ENCODE measurements around the gene PCDHGA2.
"Not testable (repeated sequence)": the region's sequence is repeated elsewhere in the genome, so short reads cannot be mapped to it uniquely, and the experiment has no call there.

PCDHGA2 gene

DNA sequence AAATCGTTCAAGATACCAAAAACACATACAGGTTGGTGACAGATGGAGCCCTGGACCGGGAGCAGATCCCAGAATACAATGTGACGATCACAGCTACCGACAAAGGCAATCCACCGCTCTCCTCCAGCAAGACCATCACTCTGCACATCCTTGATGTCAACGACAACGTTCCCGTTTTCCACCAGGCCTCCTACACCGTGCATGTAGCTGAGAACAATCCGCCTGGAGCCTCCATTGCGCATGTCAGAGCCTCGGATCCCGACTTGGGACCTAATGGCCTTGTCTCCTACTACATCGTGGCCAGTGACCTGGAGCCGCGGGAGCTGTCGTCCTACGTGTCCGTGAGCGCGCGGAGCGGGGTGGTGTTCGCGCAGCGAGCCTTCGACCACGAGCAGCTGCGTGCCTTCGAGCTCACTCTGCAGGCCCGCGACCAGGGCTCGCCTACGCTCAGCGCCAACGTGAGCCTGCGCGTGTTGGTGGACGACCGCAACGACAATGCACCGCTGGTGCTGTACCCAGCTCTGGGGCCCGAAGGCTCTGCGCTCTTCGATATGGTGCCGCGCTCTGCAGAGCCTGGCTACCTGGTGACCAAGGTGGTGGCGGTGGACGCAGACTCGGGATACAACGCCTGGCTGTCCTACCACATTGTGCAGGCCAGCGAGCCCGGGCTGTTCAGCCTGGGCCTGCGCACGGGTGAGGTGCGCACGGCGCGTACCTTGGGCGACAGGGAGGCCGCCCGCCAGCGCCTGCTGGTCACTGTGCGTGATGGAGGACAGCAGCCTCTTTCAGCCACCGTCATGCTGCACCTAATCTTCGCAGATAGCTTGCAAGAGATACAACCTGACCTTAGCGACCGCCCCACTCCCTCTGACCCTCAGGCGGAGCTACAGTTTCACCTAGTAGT lies 33.3 kb downstream of the PCDHGA2 start:
- Histone ChIP-seq H3K9ac (ENCODE audit: low read depth, low read length) (no peak overlapping the region), H3K4me1 (ENCODE audit: control insufficient read depth, insufficient read depth, low read length) (no peaks in the 10 kb centered on the region), H3K9me3 (ENCODE audit: control insufficient read depth, insufficient read depth, low read length) (no peaks in the 10 kb centered on the region), H3K4me3 (ENCODE audit: low read depth, low read length) (no peak overlapping the region), H3K27me3 (ENCODE audit: control insufficient read depth, insufficient read depth, low read length) (no peaks in the 10 kb centered on the region), H3K36me3 (ENCODE audit: control insufficient read depth, insufficient read depth, low read length) (peaks cover 3% of the 10 kb centered on the region)

DNA sequence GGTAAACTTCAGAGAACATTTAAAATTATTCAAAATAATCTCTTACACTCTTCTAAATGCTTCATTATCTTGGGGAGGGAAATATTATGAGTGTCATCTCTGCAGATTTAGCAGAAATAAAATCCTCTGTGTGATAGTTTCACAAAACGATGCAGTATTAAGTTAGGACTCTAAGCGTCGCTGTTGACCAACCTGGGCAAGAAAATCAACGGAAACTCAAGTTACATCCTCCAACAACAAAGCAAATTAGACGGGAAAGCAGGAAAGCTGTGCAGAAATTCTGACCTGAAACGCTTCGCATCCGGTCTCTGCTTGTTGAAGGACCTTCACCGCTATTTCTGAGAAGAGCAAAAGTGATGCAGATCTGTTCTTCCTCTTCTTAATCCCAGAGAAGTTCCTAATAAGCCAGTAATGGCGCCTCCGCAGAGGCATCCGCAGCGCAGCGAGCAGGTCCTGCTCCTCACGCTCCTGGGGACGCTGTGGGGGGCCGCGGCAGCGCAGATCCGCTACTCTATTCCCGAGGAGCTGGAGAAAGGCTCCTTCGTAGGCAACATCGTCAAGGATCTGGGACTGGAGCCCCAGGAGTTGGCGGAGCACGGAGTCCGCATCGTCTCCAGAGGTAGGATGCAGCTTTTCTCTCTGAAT lies 35.2 kb downstream of the PCDHGA2 start, which contains the start of gene PCDHGA6:
Gene PCDHGA6 (plus strand): TSS at position 219 of the 645 bp plus-strand sequence. CDS start 193 bp downstream, at position 412.
- H3K4me3 ChIP-seq (ENCODE audit: low read depth, low read length): no peak within 1 kb of the TSS
- H3K9ac ChIP-seq (ENCODE audit: low read depth, low read length): no peak within 1 kb of the TSS
- no peaks in the 10 kb centered on the region for H3K4me1 ChIP-seq (ENCODE audit: control insufficient read depth, insufficient read depth, low read length)
- H3K36me3 ChIP-seq (ENCODE audit: control insufficient read depth, insufficient read depth, low read length): peaks cover 3% of the 10 kb centered on the region
- H3K27me3 ChIP-seq (ENCODE audit: control insufficient read depth, insufficient read depth, low read length): no peaks in the 10 kb centered on the region
- no peaks in the 10 kb centered on the region for H3K9me3 ChIP-seq (ENCODE audit: control insufficient read depth, insufficient read depth, low read length)

DNA sequence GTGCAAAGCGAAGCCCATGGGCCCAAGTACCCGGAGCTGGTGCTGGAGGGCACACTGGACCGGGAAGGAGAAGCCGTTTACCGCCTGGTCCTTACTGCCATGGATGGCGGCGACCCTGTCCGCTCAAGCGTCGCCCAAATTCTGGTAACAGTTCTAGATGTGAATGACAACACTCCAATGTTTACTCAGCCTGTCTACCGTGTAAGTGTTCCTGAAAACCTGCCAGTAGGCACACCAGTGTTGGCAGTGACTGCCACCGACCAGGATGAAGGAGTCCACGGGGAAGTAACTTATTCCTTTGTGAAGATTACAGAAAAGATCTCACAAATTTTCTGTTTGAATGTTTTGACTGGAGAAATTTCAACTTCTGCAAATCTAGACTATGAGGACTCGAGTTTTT lies 36.1 kb downstream of the PCDHGA2 start:
- Histone ChIP-seq H3K4me1 (ENCODE audit: control insufficient read depth, insufficient read depth, low read length) (no peaks in the 10 kb centered on the region), H3K36me3 (ENCODE audit: control insufficient read depth, insufficient read depth, low read length) (peaks cover 3% of the 10 kb centered on the region), H3K27me3 (ENCODE audit: control insufficient read depth, insufficient read depth, low read length) (no peaks in the 10 kb centered on the region), H3K4me3 (ENCODE audit: low read depth, low read length) (no peak overlapping the region), H3K9ac (ENCODE audit: low read depth, low read length) (no peak overlapping the region), H3K9me3 (ENCODE audit: control insufficient read depth, insufficient read depth, low read length) (no peaks in the 10 kb centered on the region)

DNA sequence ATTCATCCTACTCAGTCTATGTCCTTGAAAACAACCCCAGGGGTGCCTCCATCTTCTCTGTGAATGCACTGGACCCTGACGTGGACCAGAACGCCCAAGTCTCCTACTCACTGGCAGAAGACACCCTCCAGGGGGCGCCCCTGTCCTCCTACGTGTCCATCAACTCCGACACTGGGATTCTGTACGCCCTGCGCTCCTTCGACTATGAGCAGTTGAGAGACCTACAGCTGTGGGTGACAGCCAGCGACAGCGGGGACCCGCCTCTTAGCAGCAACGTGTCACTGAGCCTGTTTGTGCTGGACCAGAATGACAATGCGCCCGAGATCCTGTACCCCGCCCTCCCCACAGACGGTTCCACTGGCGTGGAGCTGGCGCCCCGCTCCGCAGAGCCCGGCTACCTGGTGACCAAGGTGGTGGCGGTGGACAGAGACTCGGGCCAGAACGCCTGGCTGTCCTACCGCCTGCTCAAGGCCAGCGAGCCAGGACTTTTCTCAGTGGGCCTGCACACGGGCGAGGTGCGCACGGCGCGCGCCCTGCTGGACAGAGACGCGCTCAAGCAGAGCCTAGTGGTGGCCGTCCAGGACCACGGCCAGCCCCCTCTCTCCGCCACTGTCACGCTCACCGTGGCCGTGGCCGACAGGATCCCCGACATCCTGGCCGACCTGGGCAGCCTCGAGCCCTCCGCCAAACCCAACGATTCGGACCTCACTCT lies 37.0 kb downstream of the PCDHGA2 start:
- not testable (repeated sequence) for H3K4me3 ChIP-seq (ENCODE audit: low read depth, low read length); H3K9ac ChIP-seq (ENCODE audit: low read depth, low read length); H3K4me1 ChIP-seq (ENCODE audit: control insufficient read depth, insufficient read depth, low read length); H3K9me3 ChIP-seq (ENCODE audit: control insufficient read depth, insufficient read depth, low read length); H3K27me3 ChIP-seq (ENCODE audit: control insufficient read depth, insufficient read depth, low read length); H3K36me3 ChIP-seq (ENCODE audit: control insufficient read depth, insufficient read depth, low read length)

DNA sequence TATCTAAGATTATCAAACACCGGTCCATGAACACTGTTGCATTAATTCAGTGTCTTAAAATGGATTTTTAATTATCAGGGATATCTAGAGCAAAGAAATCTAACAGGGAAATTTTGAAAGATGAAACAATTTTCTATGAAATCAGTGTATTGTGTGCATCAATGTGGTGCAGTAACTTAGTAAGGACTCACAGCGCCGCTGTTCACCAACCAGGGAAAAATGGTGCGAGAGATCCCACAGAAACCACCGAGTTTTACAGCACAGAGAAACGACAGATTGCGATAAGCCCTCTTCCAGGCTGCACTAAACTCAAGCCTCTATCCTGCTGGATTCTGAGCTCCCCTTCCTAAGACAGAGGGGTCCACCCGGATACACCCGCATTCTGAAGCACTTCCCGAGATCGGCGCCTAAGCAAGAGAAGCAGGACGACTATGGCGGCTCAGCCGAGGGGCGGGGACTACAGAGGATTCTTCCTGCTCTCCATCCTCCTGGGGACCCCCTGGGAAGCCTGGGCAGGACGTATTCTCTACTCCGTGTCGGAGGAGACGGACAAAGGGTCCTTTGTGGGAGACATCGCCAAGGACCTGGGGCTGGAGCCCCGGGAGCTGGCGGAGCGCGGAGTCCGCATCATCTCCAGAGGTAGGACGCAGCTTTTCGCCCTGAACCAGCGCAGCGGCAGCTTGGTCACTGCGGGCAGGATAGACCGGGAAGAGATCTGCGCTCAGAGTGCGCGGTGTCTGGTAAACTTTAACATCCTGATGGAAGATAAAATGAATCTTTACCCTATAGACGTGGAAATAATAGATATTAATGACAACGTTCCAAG lies 44.1 kb downstream of the PCDHGA2 start, which contains the start of gene PCDHGA7:
Gene PCDHGA7 (plus strand): TSS at position 274 of the 826 bp plus-strand sequence. CDS start 158 bp downstream, at position 432.
- peak within 1 kb of the TSS; percentile 65 for H3K9ac ChIP-seq (ENCODE audit: low read depth, low read length)
- H3K4me3 ChIP-seq (ENCODE audit: low read depth, low read length): peak within 1 kb of the TSS; percentile 75
- H3K9me3 ChIP-seq (ENCODE audit: control insufficient read depth, insufficient read depth, low read length): no peaks in the 10 kb centered on the region
- H3K4me1 ChIP-seq (ENCODE audit: control insufficient read depth, insufficient read depth, low read length): no peaks in the 10 kb centered on the region
- peaks cover 7% of the 10 kb centered on the region for H3K27me3 ChIP-seq (ENCODE audit: control insufficient read depth, insufficient read depth, low read length)
- H3K36me3 ChIP-seq (ENCODE audit: control insufficient read depth, insufficient read depth, low read length): peaks cover 2% of the 10 kb centered on the region

DNA sequence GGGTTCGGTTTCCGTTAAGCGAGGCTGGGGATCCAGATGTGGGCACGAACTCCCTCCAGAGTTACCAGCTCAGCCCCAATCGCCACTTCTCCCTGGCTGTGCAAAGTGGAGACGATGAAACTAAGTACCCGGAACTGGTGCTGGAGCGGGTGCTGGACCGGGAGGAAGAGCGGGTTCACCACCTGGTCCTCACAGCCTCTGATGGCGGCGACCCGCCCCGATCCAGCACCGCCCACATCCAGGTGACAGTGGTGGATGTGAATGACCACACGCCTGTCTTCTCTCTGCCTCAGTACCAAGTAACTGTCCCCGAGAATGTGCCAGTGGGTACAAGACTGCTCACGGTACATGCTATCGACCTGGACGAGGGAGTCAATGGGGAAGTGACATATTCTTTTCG lies 44.8 kb downstream of the PCDHGA2 start:
- Histone ChIP-seq H3K9me3 (ENCODE audit: control insufficient read depth, insufficient read depth, low read length) (peaks cover under 1% of the 10 kb centered on the region), H3K4me3 (ENCODE audit: low read depth, low read length) (peak overlapping the region; percentile 75), H3K9ac (ENCODE audit: low read depth, low read length) (no peak overlapping the region)

DNA sequence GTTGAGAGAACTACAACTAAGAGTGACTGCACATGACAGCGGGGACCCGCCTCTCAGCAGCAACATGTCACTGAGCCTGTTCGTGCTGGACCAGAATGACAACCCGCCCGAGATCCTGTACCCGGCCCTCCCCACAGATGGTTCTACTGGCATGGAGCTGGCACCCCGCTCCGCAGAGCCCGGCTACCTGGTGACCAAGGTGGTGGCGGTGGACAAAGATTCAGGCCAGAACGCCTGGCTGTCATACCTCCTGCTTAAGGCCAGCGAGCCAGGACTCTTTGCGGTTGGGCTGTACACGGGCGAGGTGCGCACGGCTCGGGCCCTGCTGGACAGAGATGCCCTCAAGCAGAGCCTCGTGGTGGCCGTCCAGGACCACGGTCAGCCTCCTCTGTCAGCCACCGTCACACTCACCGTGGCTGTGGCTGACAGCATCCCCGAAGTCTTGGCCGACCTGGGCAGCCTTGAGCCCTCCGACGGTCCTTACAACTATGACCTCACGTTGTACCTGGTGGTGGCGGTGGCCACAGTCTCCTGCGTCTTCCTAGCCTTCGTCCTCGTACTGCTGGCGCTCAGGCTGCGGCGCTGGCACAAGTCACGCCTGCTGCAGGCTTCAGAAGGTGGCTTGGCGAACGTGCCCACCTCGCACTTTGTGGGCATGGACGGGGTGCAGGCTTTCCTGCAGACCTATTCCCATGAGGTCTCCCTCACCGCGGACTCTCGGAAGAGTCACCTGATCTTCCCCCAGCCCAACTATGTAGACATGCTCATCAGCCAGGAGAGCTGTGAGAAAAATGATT lies 46.1 kb downstream of the PCDHGA2 start:
- peaks cover 16% of the 10 kb centered on the region for H3K27me3 ChIP-seq (ENCODE audit: control insufficient read depth, insufficient read depth, low read length)
- no peaks in the 10 kb centered on the region for H3K4me1 ChIP-seq (ENCODE audit: control insufficient read depth, insufficient read depth, low read length)
- H3K9me3 ChIP-seq (ENCODE audit: control insufficient read depth, insufficient read depth, low read length): peaks cover 10% of the 10 kb centered on the region
- H3K4me3 ChIP-seq (ENCODE audit: low read depth, low read length): no peak overlapping the region
- no peak overlapping the region for H3K9ac ChIP-seq (ENCODE audit: low read depth, low read length)
- H3K36me3 ChIP-seq (ENCODE audit: control insufficient read depth, insufficient read depth, low read length): peaks cover 2% of the 10 kb centered on the region

More for the DNA sequence above, 44.8 kb downstream of the PCDHGA2 start:
- Histone ChIP-seq H3K4me1 (ENCODE audit: control insufficient read depth, insufficient read depth, low read length) (no peaks in the 10 kb centered on the region), H3K27me3 (ENCODE audit: control insufficient read depth, insufficient read depth, low read length) (peaks cover 10% of the 10 kb centered on the region), H3K36me3 (ENCODE audit: control insufficient read depth, insufficient read depth, low read length) (peaks cover 2% of the 10 kb centered on the region)

DNA sequence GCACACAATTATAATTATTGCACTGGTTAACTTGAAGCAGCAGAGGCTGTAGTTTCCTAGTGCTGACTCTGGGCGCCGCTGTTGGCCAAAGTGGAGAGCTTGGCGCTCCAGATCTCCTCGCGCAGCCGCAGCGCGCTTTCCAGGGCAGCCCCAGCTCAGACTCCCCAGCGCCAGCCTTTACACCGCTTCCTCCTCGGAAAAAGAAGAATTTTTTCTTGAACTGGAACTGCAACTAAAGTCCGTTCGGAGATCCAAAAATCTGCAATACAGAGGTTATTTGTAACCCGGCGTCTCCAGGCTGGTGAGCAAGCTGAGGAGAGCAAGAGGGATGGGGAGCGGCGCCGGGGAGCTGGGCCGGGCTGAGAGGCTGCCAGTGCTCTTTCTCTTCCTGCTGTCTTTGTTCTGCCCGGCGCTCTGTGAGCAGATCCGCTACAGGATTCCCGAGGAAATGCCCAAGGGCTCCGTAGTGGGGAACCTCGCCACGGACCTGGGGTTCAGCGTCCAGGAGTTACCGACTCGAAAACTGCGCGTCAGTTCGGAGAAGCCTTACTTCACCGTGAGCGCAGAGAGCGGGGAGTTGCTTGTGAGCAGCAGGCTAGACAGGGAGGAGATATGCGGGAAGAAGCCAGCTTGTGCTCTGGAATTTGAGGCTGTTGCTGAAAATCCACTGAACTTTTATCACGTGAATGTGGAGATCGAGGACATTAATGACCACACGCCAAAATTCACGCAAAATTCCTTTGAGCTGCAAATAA lies 49.2 kb downstream of the PCDHGA2 start, which contains the start of gene PCDHGB4:
Gene PCDHGB4 (plus strand): TSS at position 142 of the 755 bp plus-strand sequence. CDS start 187 bp downstream, at position 329.
- not testable (repeated sequence) for H3K9ac ChIP-seq (ENCODE audit: low read depth, low read length); H3K4me1 ChIP-seq (ENCODE audit: control insufficient read depth, insufficient read depth, low read length); H3K36me3 ChIP-seq (ENCODE audit: control insufficient read depth, insufficient read depth, low read length)
- peaks cover 11% of the 10 kb centered on the region for H3K9me3 ChIP-seq (ENCODE audit: control insufficient read depth, insufficient read depth, low read length)
- peaks cover 16% of the 10 kb centered on the region for H3K27me3 ChIP-seq (ENCODE audit: control insufficient read depth, insufficient read depth, low read length)
- H3K4me3 ChIP-seq (ENCODE audit: low read depth, low read length): peak within 1 kb of the TSS; percentile 65

DNA sequence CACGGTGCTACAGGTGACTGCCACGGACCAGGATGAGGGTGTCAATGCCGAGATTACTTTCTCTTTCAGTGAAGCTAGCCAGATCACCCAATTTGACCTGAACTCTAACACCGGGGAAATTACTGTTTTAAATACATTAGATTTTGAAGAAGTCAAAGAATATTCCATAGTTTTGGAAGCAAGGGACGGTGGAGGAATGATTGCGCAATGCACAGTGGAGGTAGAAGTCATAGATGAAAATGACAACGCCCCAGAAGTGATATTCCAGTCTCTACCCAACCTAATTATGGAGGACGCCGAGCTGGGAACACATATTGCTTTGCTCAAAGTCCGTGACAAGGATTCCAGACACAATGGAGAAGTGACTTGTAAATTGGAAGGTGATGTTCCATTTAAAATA lies 50.1 kb downstream of the PCDHGA2 start:
- Histone ChIP-seq H3K4me1 (ENCODE audit: control insufficient read depth, insufficient read depth, low read length) (no peaks in the 10 kb centered on the region), H3K27me3 (ENCODE audit: control insufficient read depth, insufficient read depth, low read length) (peaks cover 13% of the 10 kb centered on the region), H3K9me3 (ENCODE audit: control insufficient read depth, insufficient read depth, low read length) (peaks cover 11% of the 10 kb centered on the region), H3K36me3 (ENCODE audit: control insufficient read depth, insufficient read depth, low read length) (peaks cover 4% of the 10 kb centered on the region), H3K9ac (ENCODE audit: low read depth, low read length) (no peak overlapping the region), H3K4me3 (ENCODE audit: low read depth, low read length) (peak overlapping the region; percentile 28)

All from iPS-15b (cell line).